Chondrocyte (in vitro differentiated cells): ENCODE measurements around the gene RALGAPB. TPM values are rescaled to one million over a fixed set of nuclear protein-coding genes. Genes with fewer than 3 reads are reported as not detected.
"Not testable (repeated sequence)": the region's sequence is repeated elsewhere in the genome, so short reads cannot be mapped to it uniquely, and the experiment has no call there.

Experiments used
- DNase-seq: peaks from one replicate; pipeline ENCODE4 v3.0.0; 2021; ENCODE audit warnings: mixed read lengths, low spot score
- H3K27ac Mint-ChIP-seq: one replicate; pipeline ENCODE4 v1.8.0; 2021; ENCODE audit warnings: mild to moderate bottlenecking, moderate library complexity, mixed read lengths; ENCODE audit not compliant: unreplicated experiment
- H3K27me3 Mint-ChIP-seq: 2 replicates; pipeline ENCODE4 v1.8.0; 2021; ENCODE audit warnings: low read depth, mixed read lengths
- H3K36me3 Mint-ChIP-seq: 2 replicates; pipeline ENCODE4 v1.8.0; 2021; ENCODE audit warnings: low read depth, mixed read lengths
- H3K4me1 Mint-ChIP-seq: 2 replicates; pipeline ENCODE4 v1.8.0; 2021; ENCODE audit warnings: low read depth, mild to moderate bottlenecking, mixed read lengths
- H3K4me3 Mint-ChIP-seq: one replicate; pipeline ENCODE4 v1.8.0; 2021; ENCODE audit warnings: mild to moderate bottlenecking, moderate library complexity, mixed read lengths; ENCODE audit not compliant: unreplicated experiment
- H3K9me3 Mint-ChIP-seq: 2 replicates; pipeline ENCODE4 v1.8.0; 2021; ENCODE audit warnings: low read depth, mixed read lengths
- CTCF ChIP-seq: fragments of 200-600 bp; sonication (generic); IDR thresholded peaks from 2 replicates; pipeline ENCODE4 v1.5.0; 2021; ENCODE audit warnings: antibody characterized with exemption, mild to moderate bottlenecking, moderate library complexity
- total RNA-seq: library from RNA; stranded (reverse); gene quantifications from 3 replicates; pipeline ENCODE4 v1.2.1, GENCODE V29; 2021

RALGAPB gene
- total RNA-seq, 1 donor from 2014 or later, result 32.6 TPM

GRCh38 chr20:38498909-38499308 lies 26.3 kb downstream of the RALGAPB start:
- H3K27me3 Mint-ChIP-seq, result no peaks in the 10 kb centered on the region
- peaks cover 24% of the 10 kb centered on the region for H3K36me3 Mint-ChIP-seq
- DNase-seq, result no peak
- H3K4me3 Mint-ChIP-seq, result no peak overlapping the region
- no peak for TF ChIP-seq CTCF
- no peaks in the 10 kb centered on the region for H3K4me1 Mint-ChIP-seq
- no peak overlapping the region for H3K27ac Mint-ChIP-seq
- no peaks in the 10 kb centered on the region for H3K9me3 Mint-ChIP-seq

- Mint-ChIP-seq H3K36me3 (peaks cover 25% of the 10 kb centered on the region), H3K4me1 (no peaks in the 10 kb centered on the region), H3K9me3 (peaks cover under 1% of the 10 kb centered on the region), H3K27ac (no peak overlapping the region), H3K27me3 (no peaks in the 10 kb centered on the region), H3K4me3 (no peak overlapping the region)
- DNase-seq, result no peak
- no peak for TF ChIP-seq CTCF
Observed at GRCh38 chr20:38499366-38499765, 26.7 kb downstream of the RALGAPB start.

GRCh38 chr20:38501858-38502436 lies 29.3 kb downstream of the RALGAPB start:
- TF ChIP-seq CTCF, result no peak
- H3K36me3 Mint-ChIP-seq, result peaks cover 30% of the 10 kb centered on the region
- H3K27ac Mint-ChIP-seq, result no peak overlapping the region

GRCh38 chr20:38504368-38505090 lies 31.9 kb downstream of the RALGAPB start:
- peaks cover 19% of the 10 kb centered on the region for H3K36me3 Mint-ChIP-seq
- TF ChIP-seq CTCF, result no peak
- DNase-seq, result no peak
- peaks cover 6% of the 10 kb centered on the region for H3K9me3 Mint-ChIP-seq
- no peak overlapping the region for H3K27ac Mint-ChIP-seq
- no peak overlapping the region for H3K4me3 Mint-ChIP-seq
- no peaks in the 10 kb centered on the region for H3K4me1 Mint-ChIP-seq
- no peaks in the 10 kb centered on the region for H3K27me3 Mint-ChIP-seq

More at GRCh38 chr20:38501858-38502436, 29.3 kb downstream of the RALGAPB start:
- DNase-seq, result no peak
- H3K4me3 Mint-ChIP-seq, result no peak overlapping the region
- no peaks in the 10 kb centered on the region for H3K4me1 Mint-ChIP-seq
- no peaks in the 10 kb centered on the region for H3K27me3 Mint-ChIP-seq
- H3K9me3 Mint-ChIP-seq, result peaks cover 6% of the 10 kb centered on the region

GRCh38 chr20:38505091-38505455 lies 32.4 kb downstream of the RALGAPB start:
- no peaks in the 10 kb centered on the region for H3K27me3 Mint-ChIP-seq
- H3K9me3 Mint-ChIP-seq, result peaks cover 6% of the 10 kb centered on the region
- H3K4me1 Mint-ChIP-seq, result no peaks in the 10 kb centered on the region
- peaks cover 21% of the 10 kb centered on the region for H3K36me3 Mint-ChIP-seq
- no peak overlapping the region for H3K4me3 Mint-ChIP-seq
- no peak overlapping the region for H3K27ac Mint-ChIP-seq
- no peak for TF ChIP-seq CTCF
- no peak for DNase-seq

- not testable (repeated sequence) for H3K9me3 Mint-ChIP-seq, H3K4me1 Mint-ChIP-seq, H3K4me3 Mint-ChIP-seq, DNase-seq, H3K27me3 Mint-ChIP-seq, H3K27ac Mint-ChIP-seq
- peaks cover 12% of the 10 kb centered on the region for H3K36me3 Mint-ChIP-seq
Observed at GRCh38 chr20:38511726-38512125, 39.1 kb downstream of the RALGAPB start.
